Activated T-helper 1 cell treated with anti-CD3 and anti-CD28 coated beads, Interleukin-12 subunit alpha, Interleukin-12 subunit beta, Interleukin-2, Interleukin-4 antibody, amounts not matched to agents 30 ng/mL and 10 ng/mL and 1 ng/mL, durations not matched to agents 14 hours and 24 hours and 36 hours (primary cell): ENCODE data around the gene BSPH1. TPM values are rescaled to one million over a fixed set of nuclear protein-coding genes. Genes with fewer than 3 reads are reported as not detected.

Experiments
- DNase-seq: peaks from one replicate; pipeline ENCODE4 v3.0.0; 2021; ENCODE audit warnings: low spot score
- H3K27ac Mint-ChIP-seq: one replicate; pipeline ENCODE4 v1.8.0; 2021; ENCODE audit warnings: mild to moderate bottlenecking, mixed read lengths
- H3K27me3 Mint-ChIP-seq: one replicate; pipeline ENCODE4 v1.8.0; 2022; ENCODE audit warnings: mild to moderate bottlenecking, moderate library complexity, mixed read lengths; ENCODE audit not compliant: insufficient read depth
- H3K36me3 Mint-ChIP-seq: one replicate; pipeline ENCODE4 v1.8.0; 2021; ENCODE audit warnings: low read depth, mixed read lengths
- H3K4me1 Mint-ChIP-seq: one replicate; pipeline ENCODE4 v1.8.0; 2021; ENCODE audit warnings: low read depth, mixed read lengths
- H3K4me3 Mint-ChIP-seq: one replicate; pipeline ENCODE4 v1.8.0; 2021; ENCODE audit warnings: mild to moderate bottlenecking, moderate library complexity, mixed read lengths
- H3K9me3 Mint-ChIP-seq: one replicate; pipeline ENCODE4 v1.8.0; 2021; ENCODE audit warnings: mixed read lengths
- intact Hi-C: fragments of 100-400 bp; cut with micrococcal nuclease; formaldehyde crosslinking; loops from one replicate; pipeline ENCODE4 v1.15.1; 2024
- total RNA-seq: library from RNA; stranded (reverse); gene quantifications from 2 replicates; pipeline ENCODE4 v1.2.3, GENCODE V29; 2022

The BSPH1 gene
- not detected in 2 replicates for total RNA-seq

- H3K9me3 Mint-ChIP-seq = no peaks in the 10 kb centered on the region
- H3K4me1 Mint-ChIP-seq = no peaks in the 10 kb centered on the region
- intact Hi-C loops = no loop called here
- no peak within 1 kb of the TSS for H3K4me3 Mint-ChIP-seq
- no peak for DNase-seq
- H3K27me3 Mint-ChIP-seq = peaks cover 7% of the 10 kb centered on the region
- H3K27ac Mint-ChIP-seq = no peak within 1 kb of the TSS
- H3K36me3 Mint-ChIP-seq = no peaks in the 10 kb centered on the region
Observed at GRCh38 chr19:47992070-47992469, at the start of gene BSPH1. Gene BSPH1 (minus strand): TSS chr19:47992170. CDS start chr19:47992081, 89 bp downstream.

DNA sequence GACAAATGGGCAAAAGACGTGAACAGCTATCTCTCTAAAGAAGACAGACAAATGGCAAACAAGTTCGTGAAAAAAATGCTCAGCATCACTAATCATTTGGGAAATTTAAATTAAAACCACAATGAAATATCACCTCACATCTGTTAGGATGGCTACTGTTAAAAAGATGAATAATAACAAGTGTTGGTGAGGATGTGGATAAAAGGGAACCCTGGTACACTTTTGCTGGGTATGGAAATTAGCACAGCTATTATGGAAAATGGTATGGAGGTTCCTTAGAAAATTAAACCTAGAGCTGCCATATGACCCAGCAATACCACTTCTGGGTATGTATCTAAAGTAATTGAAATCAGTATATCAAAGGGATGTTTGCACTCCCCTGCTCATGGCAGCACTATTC is 44.8 kb upstream of the BSPH1 start:
- Mint-ChIP-seq H3K27me3 (peaks cover 4% of the 10 kb centered on the region), H3K27ac (no peak overlapping the region), H3K4me3 (no peak overlapping the region), H3K9me3 (peaks cover 23% of the 10 kb centered on the region), H3K36me3 (no peaks in the 10 kb centered on the region), H3K4me1 (no peaks in the 10 kb centered on the region)
- intact Hi-C loops = no loop called here
- DNase-seq = no peak

GRCh38 chr19:48033604-48034003 is 41.6 kb upstream of the BSPH1 start:
- H3K4me3 Mint-ChIP-seq = no peak overlapping the region

DNA sequence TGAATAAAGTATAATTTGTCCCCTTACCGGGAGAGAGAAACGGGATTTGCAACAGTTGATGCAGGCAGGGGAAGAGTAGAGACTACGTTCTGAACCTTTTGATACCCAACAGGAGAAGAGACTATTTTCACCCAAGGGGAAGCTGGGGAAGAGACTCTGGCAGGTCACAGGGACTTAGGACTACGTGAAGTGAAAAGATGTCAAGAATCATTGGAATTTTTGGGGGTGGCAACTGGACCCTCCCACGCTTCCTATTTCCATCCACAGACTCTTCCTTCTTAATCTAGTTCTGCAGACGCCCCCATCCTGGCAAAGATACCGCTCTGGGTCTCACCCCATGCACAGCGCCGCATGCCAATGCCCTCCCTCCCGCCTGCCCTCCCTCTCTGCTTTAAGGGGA is 38.1 kb upstream of the BSPH1 start:
- Mint-ChIP-seq H3K27me3 (peaks cover 4% of the 10 kb centered on the region), H3K9me3 (no peaks in the 10 kb centered on the region)
- intact Hi-C loops = no loop called here

More at GRCh38 chr19:48033604-48034003, 41.6 kb upstream of the BSPH1 start:
- DNase-seq = no peak
- Mint-ChIP-seq H3K27ac (no peak overlapping the region), H3K4me1 (no peaks in the 10 kb centered on the region), H3K36me3 (no peaks in the 10 kb centered on the region), H3K27me3 (peaks cover 2% of the 10 kb centered on the region), H3K9me3 (peaks cover 16% of the 10 kb centered on the region)
- intact Hi-C loops = no loop called here

DNA sequence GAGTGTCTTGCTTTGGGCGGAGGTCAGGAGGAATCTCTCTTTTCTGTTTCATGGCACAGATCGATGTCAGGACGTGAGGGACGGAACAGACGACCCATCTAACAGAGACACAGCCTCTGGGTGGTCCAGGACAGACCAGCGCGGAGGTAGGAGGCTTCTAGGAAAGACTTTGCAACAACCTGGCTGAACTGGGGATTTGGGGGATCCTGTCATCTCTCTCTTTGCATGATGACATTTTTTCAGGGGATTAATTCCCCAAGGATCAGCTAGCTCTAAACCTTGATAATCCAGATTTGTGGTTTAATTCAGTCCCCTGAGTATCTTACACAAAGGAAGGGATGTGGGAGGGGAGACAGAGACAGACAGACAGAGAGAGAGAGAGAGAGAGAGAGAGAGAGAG is 37.5 kb upstream of the BSPH1 start:
- Mint-ChIP-seq H3K27ac (no peak overlapping the region), H3K4me1 (no peaks in the 10 kb centered on the region), H3K9me3 (no peaks in the 10 kb centered on the region), H3K27me3 (peaks cover 4% of the 10 kb centered on the region), H3K4me3 (no peak overlapping the region), H3K36me3 (no peaks in the 10 kb centered on the region)
- intact Hi-C loops = no loop called here
- DNase-seq = no peak

More for the DNA sequence above, 38.1 kb upstream of the BSPH1 start:
- Mint-ChIP-seq H3K4me3 (no peak overlapping the region), H3K27ac (no peak overlapping the region), H3K36me3 (no peaks in the 10 kb centered on the region), H3K4me1 (no peaks in the 10 kb centered on the region)
- no peak for DNase-seq

DNA sequence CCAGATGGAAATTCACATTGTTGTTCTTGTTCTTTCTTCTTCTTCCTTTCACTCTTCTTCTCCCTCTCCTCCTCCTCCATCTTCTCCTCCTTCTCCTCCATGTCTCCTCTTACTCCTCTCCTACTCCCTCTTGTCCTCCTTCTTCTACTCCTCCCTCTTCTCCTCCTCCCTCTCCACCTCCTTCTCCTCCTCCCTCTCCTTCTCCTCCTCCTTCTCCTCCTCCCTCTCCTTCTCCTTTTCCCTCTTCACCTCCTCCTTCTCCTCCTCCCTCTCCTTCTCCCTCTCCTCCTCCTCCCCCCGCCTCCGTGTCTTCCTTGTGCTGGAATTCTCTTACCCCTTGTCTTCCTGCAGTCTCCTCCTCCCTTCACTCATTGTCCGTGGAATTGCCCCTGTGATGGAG is 33.5 kb upstream of the BSPH1 start:
- H3K4me3 Mint-ChIP-seq = no peak overlapping the region
- H3K4me1 Mint-ChIP-seq = no peaks in the 10 kb centered on the region
- DNase-seq = no peak
- peaks cover 2% of the 10 kb centered on the region for H3K27me3 Mint-ChIP-seq
- H3K9me3 Mint-ChIP-seq = no peaks in the 10 kb centered on the region
- no peaks in the 10 kb centered on the region for H3K36me3 Mint-ChIP-seq
- no peak overlapping the region for H3K27ac Mint-ChIP-seq
- intact Hi-C loops = no loop called here

DNA sequence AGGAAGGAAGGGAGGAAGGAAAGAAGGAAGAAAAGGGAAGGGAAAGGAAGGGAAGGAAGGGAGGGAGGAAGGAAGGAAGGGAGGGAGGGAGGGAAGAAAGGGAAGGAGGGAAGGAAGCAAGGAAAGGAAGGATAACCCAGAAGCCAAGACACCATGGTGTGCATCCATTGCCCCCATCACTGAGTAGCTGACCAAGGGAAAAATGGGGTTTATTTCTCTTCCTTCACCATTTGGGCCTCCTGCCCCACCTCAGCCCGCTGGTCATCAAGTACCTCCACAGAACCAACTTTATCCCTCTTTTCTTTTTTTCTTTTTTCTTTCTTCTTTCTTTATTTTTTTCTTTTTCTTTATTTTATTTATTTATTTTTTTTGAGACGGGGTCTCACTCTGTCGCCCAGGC is 31.5 kb upstream of the BSPH1 start:
- Mint-ChIP-seq H3K27ac (no peak overlapping the region), H3K27me3 (peaks cover 2% of the 10 kb centered on the region), H3K9me3 (no peaks in the 10 kb centered on the region), H3K4me1 (no peaks in the 10 kb centered on the region), H3K4me3 (no peak overlapping the region), H3K36me3 (no peaks in the 10 kb centered on the region)
- intact Hi-C loops = no loop called here
- DNase-seq = no peak

DNA sequence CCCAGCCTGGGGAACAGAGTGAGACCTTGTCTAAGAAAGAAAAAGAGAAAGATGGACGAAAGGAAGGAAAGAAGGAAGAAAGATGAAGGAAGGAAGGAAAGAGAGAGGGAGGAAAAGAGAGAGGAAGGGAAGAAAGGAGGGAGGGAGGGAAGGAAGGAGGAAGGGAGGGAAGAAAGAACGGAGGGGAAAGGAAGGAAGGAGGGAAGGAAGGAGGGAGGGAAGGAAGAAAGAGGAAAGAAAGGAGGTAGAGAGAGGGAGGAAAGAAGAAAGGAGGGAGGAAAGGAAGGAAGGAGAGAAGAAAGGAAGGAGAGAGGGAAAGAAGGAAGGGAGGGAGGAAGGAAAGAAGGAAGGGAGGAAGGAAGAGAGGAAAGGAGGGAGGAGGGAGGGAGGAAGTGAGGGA is 31.0 kb upstream of the BSPH1 start:
- Mint-ChIP-seq H3K36me3 (no peaks in the 10 kb centered on the region), H3K4me1 (no peaks in the 10 kb centered on the region), H3K27me3 (peaks cover 3% of the 10 kb centered on the region), H3K9me3 (no peaks in the 10 kb centered on the region), H3K27ac (no peak overlapping the region), H3K4me3 (no peak overlapping the region)
- intact Hi-C loops = no loop called here
- DNase-seq = no peak

DNA sequence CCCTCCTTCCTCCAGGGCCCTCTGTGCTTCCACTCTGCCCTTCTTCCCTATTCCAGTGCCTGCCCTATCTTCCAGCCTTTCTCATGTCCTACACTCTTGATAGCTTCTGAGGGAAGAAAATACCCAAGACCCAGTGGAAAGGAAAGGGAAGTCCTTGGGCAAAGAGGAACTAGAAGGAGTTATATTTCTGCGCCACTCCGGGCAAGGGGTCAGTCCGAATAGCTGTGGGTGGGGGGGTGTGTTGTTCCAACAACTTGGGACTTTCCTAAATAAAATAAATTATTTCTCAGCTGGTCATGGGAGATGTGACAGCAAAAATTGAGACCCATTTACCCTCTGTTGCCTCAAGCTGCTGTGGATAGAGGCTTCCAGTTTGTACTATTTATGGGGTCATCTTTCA is 28.7 kb upstream of the BSPH1 start:
- Mint-ChIP-seq H3K9me3 (no peaks in the 10 kb centered on the region), H3K27ac (no peak overlapping the region), H3K36me3 (no peaks in the 10 kb centered on the region), H3K4me1 (no peaks in the 10 kb centered on the region), H3K27me3 (peaks cover 4% of the 10 kb centered on the region), H3K4me3 (no peak overlapping the region)
- intact Hi-C loops = no loop called here
- no peak for DNase-seq

DNA sequence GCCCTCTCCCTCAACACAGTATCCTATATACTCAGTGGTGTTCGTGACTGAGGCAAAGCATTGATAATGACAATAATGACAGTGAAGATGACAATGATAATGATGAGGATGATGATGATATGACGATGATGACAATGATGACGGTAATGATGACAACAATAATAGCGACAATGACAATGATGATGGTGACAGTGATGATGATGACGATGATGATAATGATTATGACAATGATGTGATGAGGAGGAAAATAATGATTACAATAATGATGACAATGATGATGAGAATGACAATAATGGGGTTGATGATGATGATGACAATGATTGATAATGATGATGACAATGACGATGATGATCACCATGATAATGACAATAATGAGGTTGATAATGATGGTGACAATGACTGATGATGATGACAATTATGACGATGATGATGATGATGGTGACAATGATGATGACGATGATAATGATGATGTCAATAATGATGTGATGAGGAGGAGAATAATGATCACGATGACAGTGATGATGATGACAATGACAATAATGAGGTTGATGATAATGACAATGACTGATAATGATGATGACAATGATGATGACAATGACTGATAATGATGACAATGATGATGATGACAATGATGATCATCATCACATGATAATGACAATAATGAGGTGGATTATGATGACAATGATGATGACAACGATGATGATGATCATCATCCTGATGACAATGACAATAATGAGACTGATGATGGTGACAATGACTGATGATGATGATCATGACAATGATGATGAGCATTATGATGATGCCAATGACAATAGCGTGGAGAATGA is 19.2 kb upstream of the BSPH1 start:
- H3K36me3 Mint-ChIP-seq = no peaks in the 10 kb centered on the region
- no peaks in the 10 kb centered on the region for H3K9me3 Mint-ChIP-seq
- H3K27me3 Mint-ChIP-seq = no peaks in the 10 kb centered on the region
- DNase-seq = no peak
- no peak overlapping the region for H3K4me3 Mint-ChIP-seq
- H3K4me1 Mint-ChIP-seq = no peaks in the 10 kb centered on the region
- intact Hi-C loops = no loop called here
- no peak overlapping the region for H3K27ac Mint-ChIP-seq

DNA sequence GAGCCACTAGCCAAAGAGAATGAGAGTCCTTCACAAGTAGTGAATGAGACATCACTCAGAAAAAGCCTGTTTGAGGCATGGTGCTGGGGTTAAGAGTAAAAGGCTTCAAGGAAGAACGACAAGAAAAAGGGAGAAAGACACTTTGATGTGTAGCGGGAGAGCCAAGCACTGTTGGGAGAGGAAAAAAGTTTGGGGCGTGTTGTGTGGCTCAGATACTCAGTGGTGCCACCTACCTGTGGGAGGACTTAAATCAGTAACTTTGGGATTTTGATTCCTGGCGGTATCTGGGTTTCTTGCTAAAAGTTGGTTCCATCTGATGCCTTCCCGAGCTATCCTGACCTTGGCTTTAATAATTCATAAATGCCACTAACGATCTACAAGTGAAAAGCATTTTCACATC is 14.8 kb upstream of the BSPH1 start:
- no peak for DNase-seq
- Mint-ChIP-seq H3K27ac (no peak overlapping the region), H3K4me1 (no peaks in the 10 kb centered on the region), H3K27me3 (no peaks in the 10 kb centered on the region), H3K9me3 (no peaks in the 10 kb centered on the region), H3K4me3 (no peak overlapping the region), H3K36me3 (no peaks in the 10 kb centered on the region)
- intact Hi-C loops = no loop called here

DNA sequence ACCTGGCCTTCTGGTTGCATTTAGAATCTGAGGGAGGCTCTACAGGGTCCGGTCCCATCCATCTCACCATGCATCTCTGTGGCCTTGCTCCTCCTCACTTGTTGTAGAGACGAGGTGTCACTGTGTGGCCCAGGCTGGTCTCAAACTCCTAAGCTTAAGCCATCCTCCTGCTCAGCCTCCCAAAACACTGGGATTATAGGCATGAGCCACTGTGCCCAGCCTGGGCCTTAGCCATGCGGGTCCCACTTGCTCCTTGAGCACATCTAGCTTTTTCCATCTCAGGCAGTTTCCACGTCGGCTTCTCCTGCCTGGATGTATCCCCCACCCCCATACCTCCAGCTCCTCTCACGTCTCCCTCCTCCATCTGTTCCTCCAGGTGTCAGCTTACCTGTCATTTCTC is 12.3 kb upstream of the BSPH1 start:
- no peaks in the 10 kb centered on the region for H3K4me1 Mint-ChIP-seq
- no peaks in the 10 kb centered on the region for H3K9me3 Mint-ChIP-seq

DNA sequence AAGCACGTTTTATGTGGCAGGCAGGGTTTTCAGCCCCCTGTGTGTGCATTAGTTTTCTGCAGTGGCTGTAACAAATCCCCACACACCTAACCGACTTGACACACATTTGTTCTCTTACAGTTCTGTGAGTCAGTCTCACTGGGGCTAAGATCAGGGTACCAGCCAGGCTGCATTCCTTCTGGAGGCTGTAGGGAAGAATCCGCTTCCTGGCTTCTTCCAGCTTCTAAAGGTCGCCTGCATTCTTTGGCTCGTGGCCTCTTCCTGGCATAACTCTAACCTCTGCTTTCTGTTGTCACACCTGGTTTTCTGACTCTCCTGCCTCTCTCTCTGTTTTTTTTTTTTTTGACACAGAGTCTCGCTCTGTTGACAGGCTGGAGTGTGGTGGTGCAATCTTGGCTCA is 8.9 kb upstream of the BSPH1 start:
- intact Hi-C loops = no loop called here
- Mint-ChIP-seq H3K4me1 (no peaks in the 10 kb centered on the region), H3K36me3 (no peaks in the 10 kb centered on the region), H3K27ac (no peak overlapping the region), H3K27me3 (no peaks in the 10 kb centered on the region), H3K9me3 (no peaks in the 10 kb centered on the region), H3K4me3 (no peak overlapping the region)
- no peak for DNase-seq

More for the DNA sequence above, 12.3 kb upstream of the BSPH1 start:
- intact Hi-C loops = no loop called here
- DNase-seq = no peak
- Mint-ChIP-seq H3K27ac (no peak overlapping the region), H3K36me3 (no peaks in the 10 kb centered on the region), H3K4me3 (no peak overlapping the region), H3K27me3 (no peaks in the 10 kb centered on the region)

DNA sequence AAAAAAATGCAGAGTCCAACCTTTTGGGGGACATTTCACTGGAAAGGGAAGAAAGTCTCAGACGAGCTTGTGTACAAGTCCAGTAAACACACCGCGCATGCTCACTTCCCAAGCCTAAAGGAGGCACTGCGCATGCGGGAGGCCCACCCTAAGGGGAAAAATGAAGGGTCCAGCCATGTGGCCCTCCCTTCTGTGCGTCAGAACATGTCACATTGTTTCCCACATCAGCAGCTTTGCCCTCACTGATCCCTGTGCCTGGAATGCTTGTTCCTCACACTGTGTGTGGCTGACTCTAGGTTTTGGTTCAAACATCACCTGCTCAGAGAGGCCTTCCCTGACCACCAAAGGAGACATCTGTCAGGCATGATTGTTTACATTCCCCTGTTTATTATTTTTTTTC is 6.8 kb upstream of the BSPH1 start:
- DNase-seq = no peak
- H3K4me3 Mint-ChIP-seq = no peak overlapping the region
- no peaks in the 10 kb centered on the region for H3K9me3 Mint-ChIP-seq
- H3K27me3 Mint-ChIP-seq = peaks cover 2% of the 10 kb centered on the region
- intact Hi-C loops = no loop called here
- H3K27ac Mint-ChIP-seq = no peak overlapping the region
- H3K36me3 Mint-ChIP-seq = no peaks in the 10 kb centered on the region
- no peaks in the 10 kb centered on the region for H3K4me1 Mint-ChIP-seq
